ENCODE results near the gene MTHFS.

DNA sequence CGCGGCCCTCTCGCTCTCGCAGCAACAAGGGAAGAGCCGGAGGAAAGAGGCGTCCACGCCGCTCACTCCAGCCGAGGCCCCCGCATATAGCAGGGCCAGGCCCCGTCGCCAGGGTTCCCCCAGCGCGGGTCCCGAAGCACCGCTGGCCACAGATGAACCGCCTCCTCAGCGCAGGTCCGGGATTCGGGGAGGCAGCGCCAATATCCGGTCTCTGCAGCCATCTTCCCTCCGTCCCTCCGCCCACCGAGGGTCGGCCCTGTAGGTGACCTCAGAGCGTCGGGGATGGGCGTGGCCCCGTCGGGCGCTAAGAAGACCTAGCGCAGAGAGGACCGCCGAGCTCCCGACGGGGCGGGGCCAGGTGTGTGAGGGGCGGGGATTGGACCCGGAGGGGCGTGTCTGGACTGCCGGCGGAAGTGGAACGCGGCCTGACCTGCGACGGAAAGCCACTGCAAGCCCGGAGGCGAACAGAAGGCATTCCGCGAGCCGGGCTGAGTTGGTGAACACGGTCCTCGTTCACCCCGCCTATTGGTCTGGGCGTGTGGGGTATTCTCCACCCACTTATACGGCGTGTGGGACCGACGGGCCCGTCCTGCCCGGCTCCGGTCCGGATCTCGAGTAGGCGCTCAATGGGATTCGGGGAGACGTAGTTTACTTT lies 26.8 kb upstream of the MTHFS start:
- TF ChIP-seq CTCF (IDR thresholded peaks at IDR 0.05; ENCODE audit: low read depth, low read length, poor library complexity, severe bottlenecking) = no peak
- no peak for TF ChIP-seq EZH2phosphoT487 (IDR thresholded peaks at IDR 0.05; ENCODE audit: borderline replicate concordance, low read length)

Measured in DOHH2 (cell line).